Right lobe of liver (tissue), 6 donors: ENCODE results near the gene FNDC3B. TPM values are rescaled to one million over a fixed set of nuclear protein-coding genes. Genes with fewer than 3 reads are reported as not detected.

Experiments used
- ATAC-seq, 4 donors: fragments of 200-7000 bp; cut with Tn5 transposase; one replicate each; pipeline ENCODE4 v1.9.1; 2020; ENCODE audit warnings: mild to moderate bottlenecking in 4 of 4, moderate library complexity in 4 of 4
- DNase-seq, 3 donors: peaks; one replicate each; pipeline ENCODE4 v3.0.0-alpha.2; 2020
- H3K27ac ChIP-seq, 3 donors: fragments of 200-600 bp; one replicate each; pipeline ENCODE4 v1.8.0; 2022
- H3K27me3 ChIP-seq, 2 donors: fragments of 200-600 bp; one replicate each; pipeline ENCODE4 v1.8.0; 2022
- H3K36me3 ChIP-seq, 4 donors: fragments of 200-600 bp; sonication (generic) in 1 of 4; one replicate each; pipeline versions ENCODE4 v1.5.1 to v1.8.0; 2017 to 2022; ENCODE audit warnings: control low read depth in 1 of 4
- H3K4me1 ChIP-seq, 4 donors: fragments of 200-600 bp; sonication (generic) in 1 of 4; one replicate each; pipeline versions ENCODE4 v1.5.1 to v1.8.0; 2017 to 2022; ENCODE audit warnings: control low read depth in 1 of 4
- H3K4me3 ChIP-seq, 3 donors: fragments of 200-600 bp; one replicate each; pipeline ENCODE4 v1.8.0; 2022
- H3K9me3 ChIP-seq, 4 donors: fragments of 200-600 bp; sonication (generic) in 1 of 4; one replicate each; pipeline versions ENCODE4 v1.5.1 to v1.8.0; 2017 to 2022; ENCODE audit warnings: control low read depth in 1 of 4
- CTCF ChIP-seq, 4 donors: fragments of 200-600 bp in 3 of 4; fragments of 450-650 bp in 1 of 4; IDR thresholded peaks; one replicate each; pipeline versions ENCODE4 v1.5.1 to v1.8.0; 2016 to 2022; ENCODE audit warnings: antibody characterized with exemption in 4 of 4, mild to moderate bottlenecking in 2 of 4
- POLR2A ChIP-seq: fragments of 450-650 bp; IDR thresholded peaks from one replicate; pipeline ENCODE4 v1.6.1; 2017; ENCODE audit warnings: antibody characterized with exemption, mild to moderate bottlenecking
- whole genome bisulfite sequencing: methylation state at CpG from one replicate; pipeline ENCODE4 v1.1.6; 2018; ENCODE audit warnings: low coverage, low lambda C conversion rate; ENCODE audit not compliant: insufficient coverage; ENCODE audit errors: missing lambda C conversion rate; 5-methylcytosine and 5-hydroxymethylcytosine counted together
- intact Hi-C, 2 donors: fragments of 100-400 bp; cut with DNase I; formaldehyde crosslinking; loops; one replicate each; pipeline versions ENCODE4 v1.11.2 to v1.14.1; 2022
- total RNA-seq, 6 experiments: library from RNA; depleted of rRNA in 2 of 6; stranded (reverse); fragments of >200 nt in 2 of 6; fragmentation: NEBNext Ultra II Directional in 3 of 6; extraction: Animal tissue kit (Norgen Biotek cat#: 25700) in 3 of 6; gene quantifications; one replicate each; pipeline versions ENCODE4 v1.1.0 to v1.2.4, GENCODE V29; 2016 to 2023
- donor health status: DM: no; HTN: yes; CAD: no.
- donor health status: DM: no; HTN: no; CAD: no.
- donor health status: DM: no; HTN: no; CAD: no.
- donor health status: DM: no; HTN: yes; CAD: no.
- donor health status: DM: no; HTN: yes; CAD: no.

Gene FNDC3B
- total RNA-seq, 6 experiments from 2014 or later, result 40.2 to 184 (median 63.5) TPM

GRCh38 chr3:172197344-172197743, 158.0 kb downstream of the FNDC3B start:
- WGBS, result 94% methylated on average over 3 of the region's 3 CpGs

GRCh38 chr3:172198428-172198827, 159.1 kb downstream of the FNDC3B start:
- ATAC-seq (no peak), DNase-seq (no peak)
- TF ChIP-seq POLR2A, result no peak
- no peak for TF ChIP-seq CTCF (IDR thresholded peaks at IDR 0.05)
- Histone ChIP-seq H3K27me3 (no peaks in the 10 kb centered on the region), H3K27ac (no peak overlapping the region), H3K4me1 (peaks cover 0 to 38% (median 20%) of the 10 kb centered on the region in 4 donors), H3K4me3 (no peak overlapping the region), H3K9me3 (no peaks in the 10 kb centered on the region), H3K36me3 (no peaks in the 10 kb centered on the region)
- intact Hi-C loops, result no loop called here
- 100% methylated on average over 3 of the region's 3 CpGs for WGBS

More at GRCh38 chr3:172197344-172197743, 158.0 kb downstream of the FNDC3B start:
- Histone ChIP-seq H3K9me3 (no peaks in the 10 kb centered on the region), H3K4me3 (no peak overlapping the region), H3K27me3 (no peaks in the 10 kb centered on the region), H3K27ac (no peak overlapping the region), H3K4me1 (peaks cover 0 to 33% (median 17%) of the 10 kb centered on the region in 4 donors), H3K36me3 (no peaks in the 10 kb centered on the region)
- DNase-seq, result no peak
- no peak for ATAC-seq
- intact Hi-C loops, result no loop called here
- TF ChIP-seq CTCF (IDR thresholded peaks at IDR 0.05), result no peak
- TF ChIP-seq POLR2A, result no peak

- ATAC-seq (no peak), DNase-seq (no peak)
- WGBS, result 72% methylated on average over 7 of the region's 7 CpGs
- Histone ChIP-seq H3K9me3 (no peaks in the 10 kb centered on the region), H3K4me3 (no peak overlapping the region), H3K4me1 (peaks cover 0 to 47% (median 26%) of the 10 kb centered on the region in 4 donors), H3K36me3 (no peaks in the 10 kb centered on the region), H3K27me3 (no peaks in the 10 kb centered on the region), H3K27ac (no peak overlapping the region)
- intact Hi-C loops, result no loop called here
- TF ChIP-seq POLR2A, result no peak
Observed at GRCh38 chr3:172199850-172200369, 160.5 kb downstream of the FNDC3B start.

- peak; percentile 42 to 71 (median 52) for ATAC-seq
- Histone ChIP-seq H3K4me1 (peaks cover 0 to 45% (median 24%) of the 10 kb centered on the region in 4 donors), H3K27ac (peak overlapping the region; percentile 44 to 58 (median 57)), H3K36me3 (no peaks in the 10 kb centered on the region), H3K9me3 (no peaks in the 10 kb centered on the region), H3K27me3 (no peaks in the 10 kb centered on the region), H3K4me3 (no peak overlapping the region)
- 40% methylated on average over 11 of the region's 11 CpGs for WGBS
- intact Hi-C loops, result no loop called here
- TF ChIP-seq CTCF (IDR thresholded peaks at IDR 0.05) (no peak), POLR2A (no peak)
- DNase-seq, result peak; percentile 66 to 82 (median 74)
Observed at GRCh38 chr3:172201136-172201869, 161.9 kb downstream of the FNDC3B start.

GRCh38 chr3:172201870-172202236, 162.5 kb downstream of the FNDC3B start:
- H3K9me3 ChIP-seq, result no peaks in the 10 kb centered on the region
- ATAC-seq, result peak in 1 of 4 donors; percentile 9
- WGBS, result 13% methylated on average over 3 of the region's 3 CpGs
- no peaks in the 10 kb centered on the region for H3K27me3 ChIP-seq
- TF ChIP-seq CTCF (IDR thresholded peaks at IDR 0.05) (no peak), POLR2A (no peak)
- H3K4me3 ChIP-seq, result no peak overlapping the region
- DNase-seq, result no peak
- peak overlapping the region; percentile 37 to 57 (median 44) for H3K27ac ChIP-seq
- peaks cover 0 to 45% (median 24%) of the 10 kb centered on the region in 4 donors for H3K4me1 ChIP-seq
- intact Hi-C loops, result no loop called here
- H3K36me3 ChIP-seq, result no peaks in the 10 kb centered on the region
